ENCODE results near the gene LAIR2. TPM values are rescaled to one million over a fixed set of nuclear protein-coding genes. Genes with fewer than 3 reads are reported as not detected.

The LAIR2 gene
- not detected in 2 replicates for total RNA-seq

GRCh38 chr19:54502518-54503048 lies at the start of gene LAIR2:
Gene LAIR2 (plus strand): TSS chr19:54502831. CDS start chr19:54502919, 88 bp downstream.

GRCh38 chr19:54463531-54464043 lies 39.0 kb upstream of the LAIR2 start, which contains the start of gene LENG9:
Gene LENG9 (minus strand): TSS chr19:54463778. CDS start chr19:54463526, 252 bp downstream.

GRCh38 chr19:54473071-54473891 lies 29.4 kb upstream of the LAIR2 start, which contains the start of gene CDC42EP5:
Gene CDC42EP5 (minus strand): TSS chr19:54473296. CDS start chr19:54465547, 7,749 bp downstream.

Other genes with a start within 250 kb of the LAIR2 start
- not detected in 2 replicates for gene LILRB5, start 245.6 kb upstream of the LAIR2 start, total RNA-seq
- not detected in 2 replicates for gene LILRB2, start 221.7 kb upstream of the LAIR2 start, total RNA-seq
- gene LILRA5, start 189.7 kb upstream of the LAIR2 start, total RNA-seq = not detected in 2 replicates
- gene LILRA4, start 163.7 kb upstream of the LAIR2 start, total RNA-seq = not detected in 2 replicates
- gene LAIR1, start 137.9 kb upstream of the LAIR2 start, total RNA-seq = not detected in 2 replicates
- not detected in 2 replicates for gene TTYH1, start 87.4 kb upstream of the LAIR2 start, total RNA-seq
- 30.9 and 31.1 TPM in 2 replicates for gene LENG8, start 53.6 kb upstream of the LAIR2 start, total RNA-seq
- 5.1 and 5.5 TPM in 2 replicates for gene LENG9, start 39.1 kb upstream of the LAIR2 start, total RNA-seq
- gene CDC42EP5, start 29.5 kb upstream of the LAIR2 start, total RNA-seq = 26.5 and 30.4 TPM in 2 replicates
- gene LILRA2, start 71.0 kb downstream of the LAIR2 start, total RNA-seq = not detected in 2 replicates
- not detected in 2 replicates for gene LILRA1, start 90.8 kb downstream of the LAIR2 start, total RNA-seq
- gene LILRB1, start 127.7 kb downstream of the LAIR2 start, total RNA-seq = not detected in 2 replicates
- gene LILRB4, start 160.2 kb downstream of the LAIR2 start, total RNA-seq = not detected in 2 replicates
- gene KIR3DL3, start 221.6 kb downstream of the LAIR2 start, total RNA-seq = not detected in 2 replicates
- not detected in 2 replicates for gene KIR2DL3, start 235.7 kb downstream of the LAIR2 start, total RNA-seq